ENCODE measurements around the gene OBSCN. TPM values are rescaled to one million over a fixed set of nuclear protein-coding genes. Genes with fewer than 3 reads are reported as not detected.
A peak's percentile ranks its signal among the peaks of the same experiment; 100 is the strongest.

OBSCN gene
- total and polyA plus RNA-seq, 9 donors, result 184 to 401 (median 297) TPM

- H3K36me3 ChIP-seq (ENCODE audit: control insufficient read depth, insufficient read depth, low read length), result peaks cover 34% of the 10 kb centered on the region
- no peak overlapping the region for H3K27ac ChIP-seq (ENCODE audit: low read length)
- H3K4me3 ChIP-seq (ENCODE audit: low read length), result no peak overlapping the region
- 95% methylated on average over 18 of the region's 31 CpGs for WGBS (ENCODE audit: insufficient coverage)
- no peak for DNase-seq
- H3K27me3 ChIP-seq (ENCODE audit: control insufficient read depth, insufficient read depth, low read length), result peaks cover 8% of the 10 kb centered on the region
- H3K9me3 ChIP-seq (replicated peaks; ENCODE audit: control insufficient read depth, low read depth, low read length), result no peaks in the 10 kb centered on the region
- peaks cover 33% of the 10 kb centered on the region for H3K4me1 ChIP-seq (ENCODE audit: control insufficient read depth, insufficient read depth, low read length)
Measured at GRCh38 chr1:228376651-228377631, 169.1 kb downstream of the OBSCN start.

- 78% methylated on average over 4 of the region's 5 CpGs for WGBS (ENCODE audit: insufficient coverage)
Measured at GRCh38 chr1:228377664-228378089, 169.8 kb downstream of the OBSCN start.

GRCh38 chr1:228378090-228378872, 170.4 kb downstream of the OBSCN start:
- 2% methylated on average over 47 of the region's 73 CpGs for WGBS (ENCODE audit: insufficient coverage)
- peak overlapping the region; percentile 21 for H3K27ac ChIP-seq (ENCODE audit: low read length)
- H3K36me3 ChIP-seq (ENCODE audit: control insufficient read depth, insufficient read depth, low read length), result peaks cover 26% of the 10 kb centered on the region
- H3K27me3 ChIP-seq (ENCODE audit: control insufficient read depth, insufficient read depth, low read length), result peaks cover 9% of the 10 kb centered on the region
- H3K9me3 ChIP-seq (replicated peaks; ENCODE audit: control insufficient read depth, low read depth, low read length), result no peaks in the 10 kb centered on the region
- peaks cover 32% of the 10 kb centered on the region for H3K4me1 ChIP-seq (ENCODE audit: control insufficient read depth, insufficient read depth, low read length)
- DNase-seq, result peak; percentile 95
- peak overlapping the region; percentile 58 for H3K4me3 ChIP-seq (ENCODE audit: low read length)

More at GRCh38 chr1:228377664-228378089, 169.8 kb downstream of the OBSCN start:
- no peaks in the 10 kb centered on the region for H3K9me3 ChIP-seq (replicated peaks; ENCODE audit: control insufficient read depth, low read depth, low read length)
- peak overlapping the region; percentile 6 for H3K4me3 ChIP-seq (ENCODE audit: low read length)
- H3K27ac ChIP-seq (ENCODE audit: low read length), result no peak overlapping the region
- H3K4me1 ChIP-seq (ENCODE audit: control insufficient read depth, insufficient read depth, low read length), result peaks cover 32% of the 10 kb centered on the region
- peaks cover 8% of the 10 kb centered on the region for H3K27me3 ChIP-seq (ENCODE audit: control insufficient read depth, insufficient read depth, low read length)
- H3K36me3 ChIP-seq (ENCODE audit: control insufficient read depth, insufficient read depth, low read length), result peaks cover 30% of the 10 kb centered on the region
- no peak for DNase-seq

GRCh38 chr1:228378873-228379460, 171.1 kb downstream of the OBSCN start:
- DNase-seq, result no peak
- Histone ChIP-seq H3K36me3 (ENCODE audit: control insufficient read depth, insufficient read depth, low read length) (peaks cover 21% of the 10 kb centered on the region), H3K4me1 (ENCODE audit: control insufficient read depth, insufficient read depth, low read length) (peaks cover 31% of the 10 kb centered on the region), H3K27ac (ENCODE audit: low read length) (peak overlapping the region; percentile 21), H3K9me3 (replicated peaks; ENCODE audit: control insufficient read depth, low read depth, low read length) (no peaks in the 10 kb centered on the region), H3K4me3 (ENCODE audit: low read length) (peak overlapping the region; percentile 58), H3K27me3 (ENCODE audit: control insufficient read depth, insufficient read depth, low read length) (peaks cover 11% of the 10 kb centered on the region)
- 4% methylated on average over 44 of the region's 48 CpGs for WGBS (ENCODE audit: insufficient coverage)

DNA sequence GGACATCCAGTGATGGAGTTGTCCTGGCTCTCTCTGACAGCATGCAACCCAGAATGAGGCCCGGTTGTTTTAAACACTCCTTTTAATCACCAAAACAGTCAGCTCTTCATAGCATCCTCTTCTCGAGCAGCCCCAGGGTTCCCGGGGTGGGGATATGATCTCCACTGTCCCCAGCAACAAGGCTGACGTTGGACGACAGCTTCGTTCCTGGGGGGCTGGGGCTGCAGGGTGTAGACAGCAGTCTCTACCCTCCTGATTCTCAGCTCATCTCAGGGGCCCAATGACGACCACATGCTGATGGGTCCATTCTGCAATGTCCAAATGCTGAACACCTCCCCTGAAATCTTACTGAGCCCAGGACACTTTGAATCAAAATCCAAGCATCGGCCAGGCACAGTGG, 171.8 kb downstream of the OBSCN start:
- no peak for DNase-seq
- Histone ChIP-seq H3K27ac (ENCODE audit: low read length) (no peak overlapping the region), H3K27me3 (ENCODE audit: control insufficient read depth, insufficient read depth, low read length) (peaks cover 11% of the 10 kb centered on the region), H3K9me3 (replicated peaks; ENCODE audit: control insufficient read depth, low read depth, low read length) (no peaks in the 10 kb centered on the region), H3K4me1 (ENCODE audit: control insufficient read depth, insufficient read depth, low read length) (peaks cover 24% of the 10 kb centered on the region), H3K4me3 (ENCODE audit: low read length) (no peak overlapping the region), H3K36me3 (ENCODE audit: control insufficient read depth, insufficient read depth, low read length) (peaks cover 18% of the 10 kb centered on the region)
- WGBS (ENCODE audit: insufficient coverage), result 79% methylated on average over 3 of the region's 8 CpGs

- DNase-seq, result no peak
- H3K36me3 ChIP-seq (ENCODE audit: control insufficient read depth, insufficient read depth, low read length), result peaks cover 11% of the 10 kb centered on the region
- no peak overlapping the region for H3K4me3 ChIP-seq (ENCODE audit: low read length)
- no peak overlapping the region for H3K27ac ChIP-seq (ENCODE audit: low read length)
- no CpG with 5 or more reads among the region's 2 CpGs for WGBS (ENCODE audit: insufficient coverage)
- peaks cover 15% of the 10 kb centered on the region for H3K4me1 ChIP-seq (ENCODE audit: control insufficient read depth, insufficient read depth, low read length)
- no peaks in the 10 kb centered on the region for H3K9me3 ChIP-seq (replicated peaks; ENCODE audit: control insufficient read depth, low read depth, low read length)
- peaks cover 11% of the 10 kb centered on the region for H3K27me3 ChIP-seq (ENCODE audit: control insufficient read depth, insufficient read depth, low read length)
Measured at GRCh38 chr1:228381356-228381755, 173.5 kb downstream of the OBSCN start.

- no CpG with 5 or more reads among the region's 2 CpGs for WGBS (ENCODE audit: insufficient coverage)
- peaks cover 10% of the 10 kb centered on the region for H3K27me3 ChIP-seq (ENCODE audit: control insufficient read depth, insufficient read depth, low read length)
- no peak overlapping the region for H3K4me3 ChIP-seq (ENCODE audit: low read length)
- no peak overlapping the region for H3K27ac ChIP-seq (ENCODE audit: low read length)
- peaks cover 9% of the 10 kb centered on the region for H3K4me1 ChIP-seq (ENCODE audit: control insufficient read depth, insufficient read depth, low read length)
- no peak for DNase-seq
- no peaks in the 10 kb centered on the region for H3K36me3 ChIP-seq (ENCODE audit: control insufficient read depth, insufficient read depth, low read length)
- H3K9me3 ChIP-seq (replicated peaks; ENCODE audit: control insufficient read depth, low read depth, low read length), result no peaks in the 10 kb centered on the region
Measured at GRCh38 chr1:228383773-228384172, 175.9 kb downstream of the OBSCN start.

DNA sequence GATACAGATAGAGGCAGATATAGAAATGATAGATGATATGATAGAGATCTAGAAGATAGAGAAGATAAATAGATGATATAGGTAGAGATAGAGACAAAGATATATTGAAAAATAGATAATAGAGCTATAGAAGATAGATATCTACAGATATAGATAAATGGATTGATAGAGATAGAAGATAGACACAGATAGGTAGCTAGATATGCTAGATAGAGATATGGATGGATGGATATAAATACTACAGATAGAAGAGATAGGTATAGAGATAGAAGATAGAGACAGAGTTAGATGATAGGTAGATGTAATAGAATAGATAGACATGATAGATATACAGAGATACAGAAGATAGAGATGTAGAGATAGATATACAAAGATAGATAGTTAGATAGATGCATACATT, 177.4 kb downstream of the OBSCN start:
- H3K9me3 ChIP-seq (replicated peaks; ENCODE audit: control insufficient read depth, low read depth, low read length), result no peaks in the 10 kb centered on the region
- peaks cover 3% of the 10 kb centered on the region for H3K27me3 ChIP-seq (ENCODE audit: control insufficient read depth, insufficient read depth, low read length)
- no peak overlapping the region for H3K27ac ChIP-seq (ENCODE audit: low read length)
- no peaks in the 10 kb centered on the region for H3K4me1 ChIP-seq (ENCODE audit: control insufficient read depth, insufficient read depth, low read length)
- H3K36me3 ChIP-seq (ENCODE audit: control insufficient read depth, insufficient read depth, low read length), result no peaks in the 10 kb centered on the region
- no peak for DNase-seq
- no peak overlapping the region for H3K4me3 ChIP-seq (ENCODE audit: low read length)

GRCh38 chr1:228387321-228387720, 179.5 kb downstream of the OBSCN start:
- Histone ChIP-seq H3K27me3 (ENCODE audit: control insufficient read depth, insufficient read depth, low read length) (peaks cover 3% of the 10 kb centered on the region), H3K36me3 (ENCODE audit: control insufficient read depth, insufficient read depth, low read length) (no peaks in the 10 kb centered on the region), H3K4me1 (ENCODE audit: control insufficient read depth, insufficient read depth, low read length) (no peaks in the 10 kb centered on the region), H3K4me3 (ENCODE audit: low read length) (no peak overlapping the region), H3K27ac (ENCODE audit: low read length) (no peak overlapping the region), H3K9me3 (replicated peaks; ENCODE audit: control insufficient read depth, low read depth, low read length) (no peaks in the 10 kb centered on the region)
- no peak for DNase-seq

DNA sequence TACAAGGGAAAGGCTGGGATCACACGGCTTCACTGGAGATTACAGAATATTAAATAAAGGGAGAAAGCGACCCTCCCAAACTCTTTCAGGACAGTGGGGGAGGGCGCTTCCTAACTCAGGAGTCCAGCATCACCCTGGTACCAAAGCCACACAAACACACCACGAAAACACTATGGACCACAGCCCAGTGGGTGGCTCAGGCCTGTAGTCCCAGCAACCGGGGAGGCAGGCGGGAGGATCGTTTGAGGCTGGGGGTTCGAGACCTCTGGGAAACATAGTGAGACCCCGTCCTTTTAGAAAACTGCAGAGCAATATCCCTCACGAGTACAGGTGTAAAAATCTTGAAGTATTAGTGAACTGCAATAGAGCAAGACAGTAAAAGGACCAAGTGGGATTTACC, 182.8 kb downstream of the OBSCN start:
- Histone ChIP-seq H3K9me3 (replicated peaks; ENCODE audit: control insufficient read depth, low read depth, low read length) (no peaks in the 10 kb centered on the region), H3K4me1 (ENCODE audit: control insufficient read depth, insufficient read depth, low read length) (no peaks in the 10 kb centered on the region), H3K27ac (ENCODE audit: low read length) (no peak overlapping the region), H3K36me3 (ENCODE audit: control insufficient read depth, insufficient read depth, low read length) (peaks cover 22% of the 10 kb centered on the region), H3K4me3 (ENCODE audit: low read length) (no peak overlapping the region), H3K27me3 (ENCODE audit: control insufficient read depth, insufficient read depth, low read length) (no peaks in the 10 kb centered on the region)
- no peak for DNase-seq
- WGBS (ENCODE audit: insufficient coverage), result 84% methylated on average over 2 of the region's 10 CpGs

All from muscle of leg (tissue), 11 donors.